Stimulated activated CD8-positive, alpha-beta memory T cell treated with anti-CD3 and anti-CD28 coated beads, Interleukin-2, amount 100 ng/mL, for 1 hour (primary cell): ENCODE measurements around the gene CATSPERB.
"Not testable (repeated sequence)": the region's sequence is repeated elsewhere in the genome, so short reads cannot be mapped to it uniquely, and the experiment has no call there.

Experiments
- DNase-seq, 2 donors: peaks; one replicate each; pipeline ENCODE4 v3.0.0-alpha.2; 2020; ENCODE audit warnings: low read depth in 2 of 2

CATSPERB gene

GRCh38 chr14:91731986-91732385 is at the start of gene CATSPERB:
Gene CATSPERB (minus strand): TSS chr14:91732086. CDS start chr14:91729479, 2,607 bp downstream.
- DNase-seq: no peak

- no peak for DNase-seq
These were observed 48.6 kb upstream of the CATSPERB start for GRCh38 chr14:91780452-91780851.

GRCh38 chr14:91778217-91778616 is 46.3 kb upstream of the CATSPERB start:
- no peak for DNase-seq

GRCh38 chr14:91774140-91775096 is 42.5 kb upstream of the CATSPERB start:
- DNase-seq: no peak

GRCh38 chr14:91770185-91770584 is 38.3 kb upstream of the CATSPERB start:
- DNase-seq: no peak

- DNase-seq: no peak
These were observed 23.8 kb upstream of the CATSPERB start for GRCh38 chr14:91755570-91756295.

GRCh38 chr14:91754819-91755218 is 22.9 kb upstream of the CATSPERB start:
- DNase-seq: no peak

- DNase-seq: no peak
These were observed 22.3 kb upstream of the CATSPERB start for GRCh38 chr14:91754185-91754584.

- no peak for DNase-seq
These were observed 21.7 kb upstream of the CATSPERB start for GRCh38 chr14:91753501-91754128.

- DNase-seq: no peak
These were observed 21.1 kb upstream of the CATSPERB start for GRCh38 chr14:91752961-91753360.

GRCh38 chr14:91751719-91752118 is 19.8 kb upstream of the CATSPERB start:
- no peak for DNase-seq

- no peak for DNase-seq
These were observed 18.8 kb upstream of the CATSPERB start for GRCh38 chr14:91750634-91751198.

- DNase-seq: no peak
These were observed 18.0 kb upstream of the CATSPERB start for GRCh38 chr14:91749868-91750267.

- DNase-seq: no peak
These were observed 16.2 kb upstream of the CATSPERB start for GRCh38 chr14:91748049-91748448.

GRCh38 chr14:91745344-91745743 is 13.5 kb upstream of the CATSPERB start:
- no peak for DNase-seq

- DNase-seq: no peak
These were observed 12.2 kb upstream of the CATSPERB start for GRCh38 chr14:91744068-91744480.

- DNase-seq: no peak
These were observed 11.4 kb upstream of the CATSPERB start for GRCh38 chr14:91743305-91743653.

GRCh38 chr14:91742621-91743304 is 10.9 kb upstream of the CATSPERB start:
- no peak for DNase-seq

- not testable (repeated sequence) for DNase-seq
These were observed 8.0 kb upstream of the CATSPERB start for GRCh38 chr14:91739867-91740266.

GRCh38 chr14:91737619-91738018 is 5.7 kb upstream of the CATSPERB start:
- DNase-seq: no peak

GRCh38 chr14:91732859-91733477 is 1.1 kb upstream of the CATSPERB start:
- no peak for DNase-seq
